Urinary bladder (tissue), 4 donors: Measurements from ENCODE around the gene LCNL1. TPM values are rescaled to one million over a fixed set of nuclear protein-coding genes. Genes with fewer than 3 reads are reported as not detected.
A peak's percentile ranks its signal among the peaks of the same experiment; 100 is the strongest.

Source experiments
- DNase-seq: peaks from one replicate; pipeline ENCODE4 v3.0.0-alpha.2; 2015; ENCODE audit errors: extremely low spot score
- H3K27ac ChIP-seq: one replicate; pipeline ENCODE4 v1.5.1; 2013; ENCODE audit warnings: low read depth, mild to moderate bottlenecking, moderate library complexity
- H3K36me3 ChIP-seq: one replicate; pipeline ENCODE4 v1.6.1; 2013; ENCODE audit warnings: mild to moderate bottlenecking, moderate library complexity; ENCODE audit not compliant: insufficient read depth
- H3K4me1 ChIP-seq: one replicate; pipeline ENCODE4 v1.6.1; 2013; ENCODE audit warnings: mild to moderate bottlenecking, moderate library complexity; ENCODE audit not compliant: insufficient read depth
- H3K4me3 ChIP-seq: one replicate; pipeline ENCODE4 v1.5.1; 2013; ENCODE audit warnings: low read depth, low read length
- WGBS: extraction: QIAGEN DNeasy Blood & Tissue Kit; methylation state at CpG from one replicate; pipeline ENCODE4 v1.1.7; 2013; 5-methylcytosine and 5-hydroxymethylcytosine counted together
- polyA plus RNA-seq: library from polyadenylated mRNA; stranded (reverse); fragments of 200-250 nt; gene quantifications from one replicate; pipeline ENCODE4 v1.2.3, GENCODE V29; 2013
- total RNA-seq: library from RNA; depleted of rRNA; stranded (reverse); fragments of >200 nt; gene quantifications from one replicate; pipeline ENCODE4 v1.2.3, GENCODE V29; 2014
- donor health status: healthy with polysubstance abuse.
- donor health status: healthy.

Gene LCNL1
- total RNA-seq, result 0.11 TPM
- 0.30 TPM for polyA plus RNA-seq

- 82% methylated on average over 18 of the region's 18 CpGs for WGBS
- no peak within 1 kb of the TSS for H3K4me3 ChIP-seq
- no peak for DNase-seq
- H3K36me3 ChIP-seq, result no peaks in the 10 kb centered on the region
- no peaks in the 10 kb centered on the region for H3K4me1 ChIP-seq
- H3K27ac ChIP-seq, result no peak within 1 kb of the TSS
Measured at GRCh38 chr9:136982232-136983051, at the start of gene LCNL1. Gene LCNL1 (plus strand): TSS chr9:136982993. CDS start chr9:136983587, 594 bp downstream.

- no peak overlapping the region for H3K27ac ChIP-seq
- no peak for DNase-seq
- no peaks in the 10 kb centered on the region for H3K4me1 ChIP-seq
- 89% methylated on average over 3 of the region's 3 CpGs for WGBS
- H3K36me3 ChIP-seq, result no peaks in the 10 kb centered on the region
- H3K4me3 ChIP-seq, result no peak overlapping the region
Measured at GRCh38 chr9:136934277-136934676, 48.5 kb upstream of the LCNL1 start.

- Histone ChIP-seq H3K27ac (no peak overlapping the region), H3K36me3 (peaks cover 3% of the 10 kb centered on the region), H3K4me1 (no peaks in the 10 kb centered on the region), H3K4me3 (no peak overlapping the region)
- 77% methylated on average over 3 of the region's 3 CpGs for WGBS
- DNase-seq, result no peak
Measured at GRCh38 chr9:136935651-136936050, 47.1 kb upstream of the LCNL1 start.

GRCh38 chr9:136936645-136937170, 46.1 kb upstream of the LCNL1 start:
- WGBS, result 90% methylated on average over 8 of the region's 8 CpGs
- H3K4me3 ChIP-seq, result no peak overlapping the region
- peaks cover 11% of the 10 kb centered on the region for H3K36me3 ChIP-seq
- H3K4me1 ChIP-seq, result no peaks in the 10 kb centered on the region
- no peak for DNase-seq
- H3K27ac ChIP-seq, result no peak overlapping the region

- Histone ChIP-seq H3K4me3 (no peak overlapping the region), H3K36me3 (peaks cover 15% of the 10 kb centered on the region), H3K4me1 (no peaks in the 10 kb centered on the region), H3K27ac (no peak overlapping the region)
- DNase-seq, result no peak
- WGBS, result 89% methylated on average over 15 of the region's 15 CpGs
Measured at GRCh38 chr9:136937186-136938001, 45.4 kb upstream of the LCNL1 start.

GRCh38 chr9:136939431-136939995, 43.3 kb upstream of the LCNL1 start:
- Histone ChIP-seq H3K27ac (no peak overlapping the region), H3K4me1 (peaks cover 2% of the 10 kb centered on the region), H3K36me3 (peaks cover 18% of the 10 kb centered on the region), H3K4me3 (no peak overlapping the region)
- 91% methylated on average over 28 of the region's 28 CpGs for WGBS
- no peak for DNase-seq

GRCh38 chr9:136939996-136940525, 42.7 kb upstream of the LCNL1 start:
- Histone ChIP-seq H3K4me1 (peaks cover 2% of the 10 kb centered on the region), H3K27ac (no peak overlapping the region), H3K4me3 (no peak overlapping the region), H3K36me3 (peaks cover 18% of the 10 kb centered on the region)
- WGBS, result 82% methylated on average over 16 of the region's 16 CpGs
- DNase-seq, result no peak

GRCh38 chr9:136940526-136941230, 42.1 kb upstream of the LCNL1 start:
- H3K4me1 ChIP-seq, result peaks cover 2% of the 10 kb centered on the region
- WGBS, result 96% methylated on average over 42 of the region's 42 CpGs
- H3K36me3 ChIP-seq, result peaks cover 18% of the 10 kb centered on the region
- H3K4me3 ChIP-seq, result no peak overlapping the region
- H3K27ac ChIP-seq, result no peak overlapping the region
- no peak for DNase-seq

- Histone ChIP-seq H3K36me3 (peaks cover 18% of the 10 kb centered on the region), H3K27ac (no peak overlapping the region), H3K4me3 (no peak overlapping the region), H3K4me1 (peaks cover 2% of the 10 kb centered on the region)
- no peak for DNase-seq
- 95% methylated on average over 55 of the region's 55 CpGs for WGBS
Measured at GRCh38 chr9:136941231-136942111, 41.3 kb upstream of the LCNL1 start.

- H3K4me1 ChIP-seq, result peaks cover 2% of the 10 kb centered on the region
- H3K4me3 ChIP-seq, result no peak overlapping the region
Measured at GRCh38 chr9:136942112-136942880, 40.5 kb upstream of the LCNL1 start.

GRCh38 chr9:136942881-136943230, 39.9 kb upstream of the LCNL1 start:
- H3K4me3 ChIP-seq, result peak overlapping the region; percentile 86

More at GRCh38 chr9:136942112-136942880, 40.5 kb upstream of the LCNL1 start:
- Histone ChIP-seq H3K36me3 (peaks cover 18% of the 10 kb centered on the region), H3K27ac (no peak overlapping the region)
- DNase-seq, result no peak
- WGBS, result 94% methylated on average over 60 of the region's 60 CpGs

More at GRCh38 chr9:136942881-136943230, 39.9 kb upstream of the LCNL1 start:
- peaks cover 18% of the 10 kb centered on the region for H3K36me3 ChIP-seq
- peaks cover 2% of the 10 kb centered on the region for H3K4me1 ChIP-seq
- no peak overlapping the region for H3K27ac ChIP-seq
- 93% methylated on average over 16 of the region's 16 CpGs for WGBS
- DNase-seq, result no peak
